ENCODE measurements around the gene PTGES3L.

GRCh38 chr17:42920106-42920900 lies 59.6 kb downstream of the PTGES3L start:
- no peak for TF ChIP-seq EZH2 (IDR thresholded peaks at IDR 0.05; ENCODE audit: insufficient read depth, poor library complexity, severe bottlenecking)
- no peak for TF ChIP-seq EZH2phosphoT487 (IDR thresholded peaks at IDR 0.05; ENCODE audit: insufficient read depth, low read depth)

Data from GM23248 (cell line).